Measurements from ENCODE around the gene IFIT1B. TPM values are rescaled to one million over a fixed set of nuclear protein-coding genes. Genes with fewer than 3 reads are reported as not detected.

The IFIT1B gene
- total RNA-seq, 1 experiment from 2014 or later, result not detected

GRCh38 chr10:89421018-89421476 lies 43.2 kb downstream of the IFIT1B start:
- Histone ChIP-seq H3K27me3 (replicated peaks; ENCODE audit: insufficient read depth, low read depth, low read length, poor library complexity) (no peaks in the 10 kb centered on the region), H3K27ac (ENCODE audit: low read depth, low read length, poor library complexity, severe bottlenecking) (no peak overlapping the region), H3K4me1 (ENCODE audit: insufficient read depth, low read length, poor library complexity, severe bottlenecking) (peaks cover 13% of the 10 kb centered on the region), H3K4me3 (ENCODE audit: low read depth, low read length, poor library complexity, severe bottlenecking) (no peak overlapping the region), H3K36me3 (ENCODE audit: insufficient read depth, low read length, poor library complexity, severe bottlenecking) (no peaks in the 10 kb centered on the region), H3K9me3 (ENCODE audit: low read depth, low read length, poor library complexity, severe bottlenecking) (no peaks in the 10 kb centered on the region)
- CTCF ChIA-PET, result no interaction called here
- TF ChIP-seq CTCF (conservative IDR thresholded peaks at IDR 0.05; ENCODE audit: low read depth, low read length) (no peak), EZH2 (IDR thresholded peaks at IDR 0.05; ENCODE audit: borderline replicate concordance, low read depth, low read length, poor library complexity, severe bottlenecking) (no peak)
- intact Hi-C loops (cut with micrococcal nuclease; ENCODE audit: unreplicated experiment), result loop anchor here (10.0 kb wide), 2 partner anchors 534 to 1444 kb away; no protein-coding TSS in a partner anchor
- POLR2A ChIA-PET (ENCODE audit: low non-redundant PET), result no interaction called here
- DNase-seq (ENCODE audit: low spot score), result no peak
- no TSS peak for BruUV-seq (replicated peaks)

GRCh38 chr10:89425000-89425399 lies 47.1 kb downstream of the IFIT1B start:
- no peak for DNase-seq (ENCODE audit: low spot score)
- H3K36me3 ChIP-seq (ENCODE audit: insufficient read depth, low read length, poor library complexity, severe bottlenecking), result no peaks in the 10 kb centered on the region
- H3K9me3 ChIP-seq (ENCODE audit: low read depth, low read length, poor library complexity, severe bottlenecking), result no peaks in the 10 kb centered on the region
- H3K27ac ChIP-seq (ENCODE audit: low read depth, low read length, poor library complexity, severe bottlenecking), result no peak overlapping the region
- peaks cover 6% of the 10 kb centered on the region for H3K4me1 ChIP-seq (ENCODE audit: insufficient read depth, low read length, poor library complexity, severe bottlenecking)
- H3K4me3 ChIP-seq (ENCODE audit: low read depth, low read length, poor library complexity, severe bottlenecking), result no peak overlapping the region
- CTCF ChIA-PET, result no interaction called here
- TF ChIP-seq CTCF (conservative IDR thresholded peaks at IDR 0.05; ENCODE audit: low read depth, low read length) (no peak), EZH2 (IDR thresholded peaks at IDR 0.05; ENCODE audit: borderline replicate concordance, low read depth, low read length, poor library complexity, severe bottlenecking) (no peak)
- intact Hi-C loops (cut with micrococcal nuclease; ENCODE audit: unreplicated experiment), result loop anchor here (5.0 to 10.0 kb wide), 3 partner anchors 530 to 1440 kb away; no protein-coding TSS in a partner anchor
- BruUV-seq (replicated peaks), result no TSS peak
- no peaks in the 10 kb centered on the region for H3K27me3 ChIP-seq (replicated peaks; ENCODE audit: insufficient read depth, low read depth, low read length, poor library complexity)
- POLR2A ChIA-PET (ENCODE audit: low non-redundant PET), result no interaction called here

- peak; percentile 82 for TF ChIP-seq CTCF (conservative IDR thresholded peaks at IDR 0.05; ENCODE audit: low read depth, low read length)
- TF ChIP-seq EZH2 (IDR thresholded peaks at IDR 0.05; ENCODE audit: borderline replicate concordance, low read depth, low read length, poor library complexity, severe bottlenecking), result no peak
- Histone ChIP-seq H3K27me3 (replicated peaks; ENCODE audit: insufficient read depth, low read depth, low read length, poor library complexity) (no peaks in the 10 kb centered on the region), H3K4me1 (ENCODE audit: insufficient read depth, low read length, poor library complexity, severe bottlenecking) (peaks cover 6% of the 10 kb centered on the region), H3K27ac (ENCODE audit: low read depth, low read length, poor library complexity, severe bottlenecking) (no peak overlapping the region), H3K9me3 (ENCODE audit: low read depth, low read length, poor library complexity, severe bottlenecking) (no peaks in the 10 kb centered on the region), H3K36me3 (ENCODE audit: insufficient read depth, low read length, poor library complexity, severe bottlenecking) (no peaks in the 10 kb centered on the region), H3K4me3 (ENCODE audit: low read depth, low read length, poor library complexity, severe bottlenecking) (no peak overlapping the region)
- ChIA-PET POLR2A (ENCODE audit: low non-redundant PET) (no interaction called here), CTCF (no interaction called here)
- peak; percentile 75 for DNase-seq (ENCODE audit: low spot score)
- intact Hi-C loops (cut with micrococcal nuclease; ENCODE audit: unreplicated experiment), result loop anchor here (1.0 to 10.0 kb wide), 6 partner anchors 138 to 1438 kb away; no protein-coding TSS in a partner anchor
- no TSS peak for BruUV-seq (replicated peaks)
Observed at GRCh38 chr10:89426230-89426868, 48.5 kb downstream of the IFIT1B start.

Data from A673 (cell line).